Brain microvascular endothelial cell (primary cell): ENCODE measurements around the gene MAMDC2.
A peak's percentile ranks its signal among the peaks of the same experiment; 100 is the strongest.

Source experiments
- DNase-seq: peaks from one replicate; pipeline ENCODE4 v3.0.0-alpha.2; 2020
- H3K27ac ChIP-seq: fragments of 250-450 bp; sonication (Bioruptor Pico); 2 replicates; pipeline ENCODE4 v1.5.1; 2020; ENCODE audit warnings: mild to moderate bottlenecking, moderate library complexity
- H3K27me3 ChIP-seq: fragments of 250-450 bp; sonication (Bioruptor Pico); replicated peaks from 2 replicates; pipeline ENCODE4 v1.5.1; 2020; ENCODE audit warnings: mild to moderate bottlenecking
- H3K36me3 ChIP-seq: fragments of 250-450 bp; sonication (Bioruptor Pico); replicated peaks from 2 replicates; pipeline ENCODE4 v1.5.1; 2020; ENCODE audit warnings: mild to moderate bottlenecking
- H3K4me3 ChIP-seq: 2 replicates; pipeline ENCODE4 v1.5.1; 2011; ENCODE audit warnings: low read depth, mild to moderate bottlenecking, control low read depth, low read length, moderate library complexity
- CTCF ChIP-seq: IDR thresholded peaks from 2 replicates; pipeline ENCODE4 v1.5.1; 2011; ENCODE audit warnings: low read depth, mild to moderate bottlenecking, moderate library complexity, low read length, control low read depth, inconsistent platforms; ENCODE audit errors: missing control alignments
- in situ Hi-C: cut with HindIII; loops from 2 replicates; pipeline ENCODE4 v1.10.0; 2017; ENCODE audit warnings: low sequenced_read_pairs, low pct_ligation_motif_present

Gene MAMDC2

DNA sequence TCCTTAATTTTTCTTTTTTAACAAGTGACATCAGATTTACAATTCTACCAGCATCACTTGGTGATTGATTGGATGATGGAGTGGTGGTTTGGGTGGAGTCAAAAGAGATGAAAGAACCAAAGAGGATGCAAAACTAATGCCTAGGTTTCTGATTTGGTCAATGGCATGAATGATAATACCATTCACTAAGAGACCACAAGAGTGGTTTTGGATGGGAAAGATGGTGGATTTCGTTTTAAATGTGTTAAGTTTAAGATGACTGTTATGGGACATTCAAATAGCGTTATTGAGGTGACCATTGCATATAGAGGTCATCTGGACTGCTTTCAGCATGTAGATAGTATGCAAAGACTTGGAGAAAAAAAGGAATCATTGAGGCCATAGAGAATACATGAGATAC, 218.7 kb downstream of the MAMDC2 start:
- in situ Hi-C loops, result no loop called here
- TF ChIP-seq CTCF, result no peak
- peaks cover 30% of the 10 kb centered on the region for H3K36me3 ChIP-seq

DNA sequence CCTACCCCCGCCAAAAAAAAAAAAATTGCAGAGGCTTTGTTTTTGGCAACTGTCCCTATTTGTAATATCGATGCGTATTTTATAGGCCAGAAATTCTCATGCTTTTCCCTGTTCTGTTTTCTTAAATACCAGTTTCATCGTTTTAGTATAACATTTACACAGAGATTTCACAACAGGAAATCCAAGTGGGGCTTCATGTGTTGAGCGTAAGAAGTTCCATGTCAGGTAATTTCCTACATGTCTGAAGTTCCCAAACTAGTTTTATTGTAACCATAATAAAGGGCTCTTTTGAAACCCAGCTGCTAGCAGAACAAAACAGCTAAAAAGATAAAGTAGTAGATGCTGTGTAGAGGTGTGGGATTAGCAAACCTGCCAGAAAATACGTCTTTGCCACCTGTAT, 219.3 kb downstream of the MAMDC2 start:
- Histone ChIP-seq H3K36me3 (peaks cover 33% of the 10 kb centered on the region), H3K27me3 (no peaks in the 10 kb centered on the region), H3K27ac (no peak overlapping the region), H3K4me3 (no peak overlapping the region)
- TF ChIP-seq CTCF, result no peak
- in situ Hi-C loops, result no loop called here
- no peak for DNase-seq

More for the DNA sequence above, 218.7 kb downstream of the MAMDC2 start:
- Histone ChIP-seq H3K27me3 (no peaks in the 10 kb centered on the region), H3K4me3 (no peak overlapping the region), H3K27ac (no peak overlapping the region)
- DNase-seq, result no peak

- no peak for TF ChIP-seq CTCF
- no peaks in the 10 kb centered on the region for H3K27me3 ChIP-seq
- no peak for DNase-seq
- in situ Hi-C loops, result no loop called here
- H3K4me3 ChIP-seq, result no peak overlapping the region
- H3K36me3 ChIP-seq, result peaks cover 33% of the 10 kb centered on the region
- H3K27ac ChIP-seq, result peak overlapping the region; percentile 34
Observed at GRCh38 chr9:70263421-70263820, 219.8 kb downstream of the MAMDC2 start.
